Measurements from ENCODE around the gene DSCAM. TPM values are rescaled to one million over a fixed set of nuclear protein-coding genes. Genes with fewer than 3 reads are reported as not detected.

DSCAM gene
- total and polyA plus RNA-seq, 2 experiments from 2014 or later = 0.23 to 0.42 TPM

- H3K27me3 ChIP-seq = no peaks in the 10 kb centered on the region
- H3K27ac ChIP-seq = no peak overlapping the region
- no peaks in the 10 kb centered on the region for H3K4me1 ChIP-seq (ENCODE audit: low read depth)
- H3K9me3 ChIP-seq (ENCODE audit: low read depth) = no peaks in the 10 kb centered on the region
- DNase-seq (ENCODE audit: low read depth in 1 of 2, low spot score in 1 of 2) = no peak
- H3K36me3 ChIP-seq = no peaks in the 10 kb centered on the region
- no peak for TF ChIP-seq CTCF (IDR thresholded peaks at IDR 0.05; ENCODE audit: low read depth, low read length)
- H3K4me3 ChIP-seq = no peak overlapping the region
Measured at GRCh38 chr21:40254540-40255465, 592.2 kb downstream of the DSCAM start.

DNA sequence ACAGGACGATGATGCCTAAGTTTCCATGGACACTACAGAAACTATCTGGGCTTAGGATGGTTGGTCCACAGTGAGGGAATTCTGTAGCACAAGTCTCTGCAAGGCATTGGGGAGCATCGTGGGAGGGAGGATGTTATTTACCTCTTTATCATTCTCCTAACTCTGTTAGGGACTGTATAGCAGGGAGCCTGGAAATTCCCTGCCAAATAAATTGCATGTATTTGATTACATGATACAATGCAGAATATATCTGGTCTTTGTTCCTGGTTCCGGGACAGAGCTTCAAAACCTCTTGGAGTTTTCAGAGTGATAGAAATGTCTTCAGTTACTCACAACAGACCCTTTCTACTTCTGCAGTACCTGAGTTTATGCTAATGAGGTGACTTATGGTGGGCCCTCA lies 593.8 kb downstream of the DSCAM start:
- H3K27me3 ChIP-seq = no peaks in the 10 kb centered on the region
- H3K4me1 ChIP-seq (ENCODE audit: low read depth) = no peaks in the 10 kb centered on the region
- no peaks in the 10 kb centered on the region for H3K9me3 ChIP-seq (ENCODE audit: low read depth)
- no peaks in the 10 kb centered on the region for H3K36me3 ChIP-seq
- no peak overlapping the region for H3K4me3 ChIP-seq
- no peak for DNase-seq (ENCODE audit: low read depth in 1 of 2, low spot score in 1 of 2)
- H3K27ac ChIP-seq = no peak overlapping the region
- no peak for TF ChIP-seq CTCF (IDR thresholded peaks at IDR 0.05; ENCODE audit: low read depth, low read length)

DNA sequence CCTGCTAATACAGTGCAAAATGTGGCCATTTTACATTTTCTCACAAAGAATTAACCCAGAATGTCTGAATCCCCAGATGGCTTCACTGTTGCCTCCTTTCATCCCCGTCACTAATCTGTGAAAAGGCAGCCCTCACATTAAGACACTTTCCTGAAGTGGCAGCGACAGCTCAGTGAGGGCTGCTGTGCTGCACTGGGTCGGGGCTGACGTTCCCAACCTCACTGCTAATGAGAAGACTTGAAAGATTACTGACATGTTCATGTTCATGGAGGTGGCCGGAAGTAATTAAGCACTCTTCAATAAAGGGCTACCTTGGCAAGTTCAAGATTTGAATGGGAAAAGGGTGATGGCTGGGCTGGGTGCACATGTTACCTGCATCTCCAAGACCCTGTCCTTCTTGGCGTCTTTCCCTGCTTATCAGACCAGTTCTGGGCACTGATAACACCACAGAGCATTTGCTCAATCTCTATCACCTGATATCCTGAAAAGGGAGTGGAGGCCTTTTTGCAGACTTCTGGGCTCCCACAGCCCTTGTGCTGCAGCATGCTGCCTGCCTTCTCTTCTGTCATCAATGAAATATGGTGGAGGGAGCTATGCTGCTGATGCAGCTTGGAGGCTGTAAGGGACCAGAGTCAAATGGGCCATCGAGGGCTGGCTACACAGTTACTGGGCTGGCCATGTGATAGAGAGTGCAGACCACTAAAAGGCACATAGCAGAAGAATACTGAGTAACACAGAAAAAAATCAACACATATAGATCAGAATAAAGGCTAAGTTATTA lies 596.3 kb downstream of the DSCAM start:
- no peak for DNase-seq (ENCODE audit: low read depth in 1 of 2, low spot score in 1 of 2)
- H3K27ac ChIP-seq = no peak overlapping the region
- no peak overlapping the region for H3K4me3 ChIP-seq
- TF ChIP-seq CTCF (IDR thresholded peaks at IDR 0.05; ENCODE audit: low read depth, low read length) = no peak
- no peaks in the 10 kb centered on the region for H3K9me3 ChIP-seq (ENCODE audit: low read depth)
- no peaks in the 10 kb centered on the region for H3K36me3 ChIP-seq
- no peaks in the 10 kb centered on the region for H3K27me3 ChIP-seq
- no peaks in the 10 kb centered on the region for H3K4me1 ChIP-seq (ENCODE audit: low read depth)

DNA sequence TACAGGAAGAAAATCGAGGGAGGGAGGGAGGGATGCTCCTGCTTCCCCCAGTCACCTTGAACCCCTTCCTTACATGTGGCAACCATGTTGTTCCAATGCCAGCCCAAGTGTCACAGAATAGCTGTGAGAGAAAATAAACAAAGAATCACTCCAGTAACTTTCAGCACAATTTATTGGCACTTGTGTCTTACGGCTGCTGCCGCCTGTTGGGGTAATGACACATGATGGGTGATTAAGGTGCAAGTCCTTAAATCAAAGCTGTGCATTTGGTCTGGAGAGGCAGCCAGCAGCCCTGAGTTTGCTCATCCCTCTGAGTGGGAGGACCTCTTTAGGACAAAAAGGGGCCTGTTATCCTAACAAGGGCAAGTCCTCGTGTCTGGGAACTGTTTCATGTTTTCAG lies 602.0 kb downstream of the DSCAM start:
- Histone ChIP-seq H3K27me3 (no peaks in the 10 kb centered on the region), H3K27ac (no peak overlapping the region), H3K9me3 (ENCODE audit: low read depth) (no peaks in the 10 kb centered on the region), H3K4me3 (no peak overlapping the region), H3K36me3 (no peaks in the 10 kb centered on the region), H3K4me1 (ENCODE audit: low read depth) (peaks cover 3% of the 10 kb centered on the region)
- no peak for TF ChIP-seq CTCF (IDR thresholded peaks at IDR 0.05; ENCODE audit: low read depth, low read length)
- DNase-seq (ENCODE audit: low read depth in 1 of 2, low spot score in 1 of 2) = no peak

- Histone ChIP-seq H3K36me3 (no peaks in the 10 kb centered on the region), H3K4me3 (no peak overlapping the region), H3K4me1 (ENCODE audit: low read depth) (peaks cover 3% of the 10 kb centered on the region), H3K27ac (no peak overlapping the region), H3K27me3 (no peaks in the 10 kb centered on the region), H3K9me3 (ENCODE audit: low read depth) (no peaks in the 10 kb centered on the region)
- DNase-seq (ENCODE audit: low read depth in 1 of 2, low spot score in 1 of 2) = no peak
- no peak for TF ChIP-seq CTCF (IDR thresholded peaks at IDR 0.05; ENCODE audit: low read depth, low read length)
Measured at GRCh38 chr21:40243685-40244084, 603.3 kb downstream of the DSCAM start.
